Astrocyte (in vitro differentiated cells and primary cell): ENCODE results near the gene UBE2N. TPM values are rescaled to one million over a fixed set of nuclear protein-coding genes. Genes with fewer than 3 reads are reported as not detected.

Experiments
- DNase-seq: peaks from one replicate; pipeline ENCODE4 v3.0.0-alpha.2; 2010; ENCODE audit warnings: low read depth
- FAIRE-seq: peaks from 2 replicates; lab custom pipeline; 2011; peaks lifted over from hg19 to GRCh38; lab: Jason Lieb, UNC
- H2AFZ ChIP-seq: 2 replicates; pipeline ENCODE4 v1.6.0; 2012; ENCODE audit warnings: low read depth, low read length, inconsistent platforms
- H3K27ac ChIP-seq: 2 replicates; pipeline ENCODE4 v1.5.1; 2011; ENCODE audit warnings: low read depth, low read length, inconsistent platforms
- H3K27me3 ChIP-seq: 2 replicates; pipeline ENCODE4 v1.6.0; 2011; ENCODE audit warnings: low read length, inconsistent platforms; ENCODE audit not compliant: insufficient read depth
- H3K36me3 ChIP-seq: 2 replicates; pipeline ENCODE4 v1.5.1; 2011; ENCODE audit warnings: low read length, inconsistent platforms; ENCODE audit not compliant: insufficient read depth
- H3K4me1 ChIP-seq: 2 replicates; pipeline ENCODE4 v1.5.1; 2011; ENCODE audit warnings: low read length, inconsistent platforms; ENCODE audit not compliant: insufficient read depth
- H3K4me2 ChIP-seq: 2 replicates; pipeline ENCODE4 v1.6.0; 2012; ENCODE audit warnings: low read length, inconsistent platforms
- H3K4me3 ChIP-seq: 2 replicates; pipeline ENCODE4 v1.5.1; 2011; ENCODE audit warnings: low read depth, mild to moderate bottlenecking, low read length, inconsistent platforms; ENCODE audit not compliant: insufficient read depth
- H3K79me2 ChIP-seq: 2 replicates; pipeline ENCODE4 v1.6.0; 2012; ENCODE audit warnings: mild to moderate bottlenecking, low read length, inconsistent platforms; ENCODE audit not compliant: insufficient read depth
- H3K9ac ChIP-seq: 2 replicates; pipeline ENCODE4 v1.6.0; 2012; ENCODE audit warnings: mild to moderate bottlenecking, low read length, inconsistent platforms
- H3K9me3 ChIP-seq: 2 replicates; pipeline ENCODE4 v1.5.1; 2012; ENCODE audit warnings: low read depth, mild to moderate bottlenecking, low read length, inconsistent platforms; ENCODE audit not compliant: insufficient read depth
- H4K20me1 ChIP-seq: 2 replicates; pipeline ENCODE4 v1.6.0; 2012; ENCODE audit warnings: low read length, inconsistent platforms; ENCODE audit not compliant: insufficient read depth
- H3K27ac Mint-ChIP-seq: one replicate; pipeline ENCODE4 v1.8.0; 2021; ENCODE audit warnings: mild to moderate bottlenecking, mixed read lengths; ENCODE audit not compliant: unreplicated experiment
- H3K27me3 Mint-ChIP-seq: one replicate; pipeline ENCODE4 v1.8.0; 2021; ENCODE audit warnings: low read depth, mixed read lengths; ENCODE audit not compliant: unreplicated experiment
- H3K36me3 Mint-ChIP-seq: one replicate; pipeline ENCODE4 v1.8.0; 2021; ENCODE audit warnings: low read depth, mixed read lengths; ENCODE audit not compliant: unreplicated experiment
- H3K4me1 Mint-ChIP-seq: one replicate; pipeline ENCODE4 v1.8.0; 2021; ENCODE audit warnings: low read depth, mixed read lengths; ENCODE audit not compliant: unreplicated experiment
- H3K4me3 Mint-ChIP-seq: one replicate; pipeline ENCODE4 v1.8.0; 2021; ENCODE audit warnings: mild to moderate bottlenecking, moderate library complexity, mixed read lengths; ENCODE audit not compliant: unreplicated experiment
- H3K9me3 Mint-ChIP-seq: one replicate; pipeline ENCODE4 v1.8.0; 2021; ENCODE audit warnings: mild to moderate bottlenecking, mixed read lengths; ENCODE audit not compliant: unreplicated experiment
- CTCF ChIP-seq: IDR thresholded peaks from 2 replicates; pipeline ENCODE4 v1.5.1; 2011; ENCODE audit warnings: low read depth, mild to moderate bottlenecking, inconsistent platforms, low read length, moderate library complexity; ENCODE audit not compliant: insufficient read depth
- EZH2 ChIP-seq: IDR thresholded peaks from 2 replicates; pipeline ENCODE4 v1.6.1; 2012; ENCODE audit warnings: mild to moderate bottlenecking, low read length, inconsistent platforms; ENCODE audit not compliant: insufficient read depth
- total RNA-seq: library from RNA; stranded (reverse); gene quantifications from 2 replicates; pipeline ENCODE4 v1.2.1, GENCODE V29; 2021

UBE2N gene
- total RNA-seq, 1 donor from 2014 or later = 129 TPM

- H3K9me3 ChIP-seq = no peaks in the 10 kb centered on the region
- H3K27ac Mint-ChIP-seq = no peak overlapping the region
- peaks cover 32% of the 10 kb centered on the region for H4K20me1 ChIP-seq
- H3K4me1 ChIP-seq = peaks cover 5% of the 10 kb centered on the region
- H3K27me3 Mint-ChIP-seq = no peaks in the 10 kb centered on the region
- H3K4me3 Mint-ChIP-seq = no peak overlapping the region
- H2AFZ ChIP-seq = no peak overlapping the region
- no peaks in the 10 kb centered on the region for H3K27me3 ChIP-seq
- peaks cover 5% of the 10 kb centered on the region for H3K4me1 Mint-ChIP-seq
- H3K9me3 Mint-ChIP-seq = no peaks in the 10 kb centered on the region
- TF ChIP-seq CTCF = no peak
- TF ChIP-seq EZH2 = no peak
- DNase-seq (no peak), FAIRE-seq (no peak)
- H3K79me2 ChIP-seq = peaks cover 14% of the 10 kb centered on the region
- H3K9ac ChIP-seq = no peak overlapping the region
- H3K36me3 ChIP-seq = peaks cover 54% of the 10 kb centered on the region
- no peak overlapping the region for H3K27ac ChIP-seq
- peaks cover 7% of the 10 kb centered on the region for H3K36me3 Mint-ChIP-seq
- no peak overlapping the region for H3K4me2 ChIP-seq
- H3K4me3 ChIP-seq = no peak overlapping the region
These were observed 41.0 kb upstream of the UBE2N start for GRCh38 chr12:93482721-93483120.

GRCh38 chr12:93476555-93476954 lies 34.8 kb upstream of the UBE2N start:
- Mint-ChIP-seq H3K27ac (no peak overlapping the region), H3K4me1 (no peaks in the 10 kb centered on the region), H3K36me3 (peaks cover 2% of the 10 kb centered on the region), H3K27me3 (no peaks in the 10 kb centered on the region), H3K4me3 (no peak overlapping the region), H3K9me3 (no peaks in the 10 kb centered on the region)
- H3K79me2 ChIP-seq = peaks cover 37% of the 10 kb centered on the region
- DNase-seq (no peak), FAIRE-seq (no peak)
- peaks cover 20% of the 10 kb centered on the region for H4K20me1 ChIP-seq
- no peak overlapping the region for H2AFZ ChIP-seq
- H3K9ac ChIP-seq = no peak overlapping the region
- H3K36me3 ChIP-seq = peaks cover 31% of the 10 kb centered on the region
- no peak overlapping the region for H3K4me3 ChIP-seq
- no peaks in the 10 kb centered on the region for H3K27me3 ChIP-seq
- H3K4me1 ChIP-seq = no peaks in the 10 kb centered on the region
- H3K27ac ChIP-seq = no peak overlapping the region
- TF ChIP-seq CTCF (no peak), EZH2 (no peak)
- H3K4me2 ChIP-seq = no peak overlapping the region
- H3K9me3 ChIP-seq = no peaks in the 10 kb centered on the region

GRCh38 chr12:93469386-93469785 lies 27.6 kb upstream of the UBE2N start:
- Histone ChIP-seq H3K4me3 (no peak overlapping the region), H3K9ac (no peak overlapping the region), H2AFZ (no peak overlapping the region), H3K27ac (no peak overlapping the region), H4K20me1 (peaks cover 15% of the 10 kb centered on the region), H3K36me3 (peaks cover 13% of the 10 kb centered on the region), H3K9me3 (no peaks in the 10 kb centered on the region), H3K4me2 (peak overlapping the region; percentile 91), H3K79me2 (peaks cover 67% of the 10 kb centered on the region), H3K27me3 (no peaks in the 10 kb centered on the region), H3K4me1 (peaks cover 10% of the 10 kb centered on the region)
- peak overlapping the region; percentile 98 for H3K4me3 Mint-ChIP-seq
- no peak overlapping the region for H3K27ac Mint-ChIP-seq
- no peaks in the 10 kb centered on the region for H3K9me3 Mint-ChIP-seq
- TF ChIP-seq CTCF (no peak), EZH2 (no peak)
- no peak for DNase-seq
- H3K4me1 Mint-ChIP-seq = peaks cover 11% of the 10 kb centered on the region
- no peaks in the 10 kb centered on the region for H3K36me3 Mint-ChIP-seq
- no peak for FAIRE-seq
- no peaks in the 10 kb centered on the region for H3K27me3 Mint-ChIP-seq
